Activated T-cell treated with anti-CD3 and anti-CD28 coated beads, Interleukin-2, amount 50 U/mL, for 48 hours (primary cell): ENCODE data around the gene CCL16.
"Not testable (repeated sequence)": the region's sequence is repeated elsewhere in the genome, so short reads cannot be mapped to it uniquely, and the experiment has no call there.

ENCODE experiments used
- DNase-seq, 2 experiments: peaks; one replicate each; pipeline ENCODE4 v3.0.0-alpha.2; 2020

The CCL16 gene

DNA sequence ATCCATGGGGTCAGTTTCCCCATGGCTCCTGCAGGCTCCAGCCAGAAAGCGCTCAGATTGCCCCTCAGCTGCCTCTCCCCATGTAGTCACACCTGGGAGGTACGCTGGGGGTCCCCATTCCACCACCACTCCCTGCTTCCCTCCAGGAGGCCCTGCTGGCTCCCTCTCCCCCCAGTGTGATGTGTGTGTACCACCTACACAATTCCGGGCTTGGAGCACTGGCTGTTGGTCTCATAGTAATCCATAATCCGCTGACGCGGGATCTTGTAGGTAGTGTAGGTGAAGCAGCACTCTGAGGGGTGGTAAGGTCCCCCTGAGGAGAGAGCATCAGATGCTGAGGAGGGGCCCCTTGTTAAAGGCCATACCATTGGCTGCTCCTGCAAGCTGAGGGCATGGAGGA is 2.8 kb upstream of the CCL16 start:
- DNase-seq, result no peak

DNA sequence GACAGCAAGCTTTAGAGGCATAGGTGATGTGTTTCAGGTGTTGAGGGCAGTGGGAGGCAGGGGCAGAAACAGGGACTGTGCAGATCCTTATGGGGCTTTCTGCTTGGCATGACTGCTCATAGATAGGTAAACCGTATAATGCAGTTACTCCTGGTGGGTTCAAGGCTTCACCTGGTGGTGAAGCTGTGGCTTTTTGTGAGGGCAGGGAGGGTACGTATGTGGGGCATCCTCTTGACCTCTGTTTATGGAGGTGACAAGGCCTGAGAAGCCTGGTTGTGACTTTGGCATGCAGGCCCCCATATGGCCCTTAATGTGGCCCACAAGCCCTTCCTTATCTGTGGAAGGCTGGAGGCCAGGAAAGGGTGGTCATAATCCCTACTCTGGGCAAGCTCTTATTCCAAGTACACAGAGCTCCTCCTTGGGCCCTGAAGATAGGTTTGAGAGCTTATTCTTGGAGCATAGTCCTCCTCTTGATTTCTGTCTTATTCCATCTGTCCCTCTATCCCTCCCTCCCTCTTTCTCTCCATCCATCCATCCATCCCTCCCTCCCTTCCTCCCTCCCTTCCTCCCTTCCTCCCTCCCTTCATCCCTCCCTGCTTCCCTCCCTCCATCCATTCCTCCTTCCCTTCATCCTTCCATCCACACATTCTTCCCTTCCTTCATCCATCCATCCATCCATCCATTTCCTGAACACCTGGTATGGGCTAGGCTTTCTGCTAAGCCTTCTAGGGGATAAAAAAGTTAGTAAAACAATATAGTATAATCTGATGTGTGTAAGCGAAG is 1.3 kb upstream of the CCL16 start:
- no peak for DNase-seq

DNA sequence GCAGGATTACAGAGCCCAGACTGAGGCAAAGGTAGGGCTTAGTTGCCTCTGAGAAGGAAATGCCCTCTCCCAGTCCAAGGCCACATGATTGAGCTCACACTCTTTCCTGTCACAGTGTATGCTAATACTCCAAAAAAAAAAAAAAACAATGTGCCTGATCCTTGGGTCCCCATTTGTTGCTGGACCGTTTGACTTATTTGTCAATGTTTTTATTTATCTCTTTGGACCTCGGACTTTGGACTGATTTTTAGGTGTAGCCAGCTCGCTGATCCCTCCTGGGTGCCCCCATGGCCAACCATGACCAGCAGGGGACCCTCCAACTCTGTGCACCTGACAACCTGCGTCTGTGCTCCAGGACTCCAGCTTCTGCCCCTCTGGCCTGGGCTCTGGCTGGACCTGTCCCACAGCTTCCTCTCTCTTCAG is 622 bp upstream of the CCL16 start:
- DNase-seq, result no peak

DNA sequence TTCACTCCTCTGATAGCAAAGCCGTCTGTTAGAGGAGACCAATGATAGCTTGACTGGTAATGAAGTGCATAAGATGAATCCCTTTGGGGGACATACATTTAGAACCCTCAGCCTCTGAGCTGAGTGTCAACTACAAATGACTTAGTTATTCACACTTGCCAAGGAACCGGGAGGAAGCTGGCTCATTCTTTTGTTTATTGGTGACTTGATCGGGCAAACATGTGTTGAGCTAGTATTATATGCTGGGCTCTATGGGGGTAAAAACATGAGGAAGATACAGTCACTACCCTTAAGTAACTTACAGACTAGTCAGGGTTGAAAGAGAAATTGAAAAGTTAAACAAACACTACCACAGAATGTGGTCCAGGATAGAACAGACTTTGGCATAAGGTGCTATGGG is 3.0 kb downstream of the CCL16 start:
- DNase-seq, result no peak

DNA sequence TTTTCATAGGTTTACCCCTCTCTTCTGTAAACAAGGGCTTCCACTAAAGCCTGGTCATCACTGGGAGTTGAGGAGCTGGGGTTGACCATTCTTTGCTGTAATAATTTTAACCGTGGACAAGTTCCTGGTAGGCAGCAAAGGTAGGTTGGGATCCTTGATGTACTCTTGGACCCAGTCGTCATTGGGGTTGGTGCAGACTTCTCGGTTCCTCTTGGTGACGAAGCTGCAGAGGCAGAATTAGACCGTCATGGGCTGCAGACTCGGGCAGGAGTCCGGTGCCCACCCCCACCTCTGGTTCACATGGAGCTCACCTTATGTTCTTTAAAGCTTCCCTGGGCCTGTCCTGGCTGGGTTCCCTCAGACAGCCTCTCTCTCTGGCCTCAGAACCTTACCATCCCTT is 3.8 kb downstream of the CCL16 start:
- DNase-seq, result no peak

DNA sequence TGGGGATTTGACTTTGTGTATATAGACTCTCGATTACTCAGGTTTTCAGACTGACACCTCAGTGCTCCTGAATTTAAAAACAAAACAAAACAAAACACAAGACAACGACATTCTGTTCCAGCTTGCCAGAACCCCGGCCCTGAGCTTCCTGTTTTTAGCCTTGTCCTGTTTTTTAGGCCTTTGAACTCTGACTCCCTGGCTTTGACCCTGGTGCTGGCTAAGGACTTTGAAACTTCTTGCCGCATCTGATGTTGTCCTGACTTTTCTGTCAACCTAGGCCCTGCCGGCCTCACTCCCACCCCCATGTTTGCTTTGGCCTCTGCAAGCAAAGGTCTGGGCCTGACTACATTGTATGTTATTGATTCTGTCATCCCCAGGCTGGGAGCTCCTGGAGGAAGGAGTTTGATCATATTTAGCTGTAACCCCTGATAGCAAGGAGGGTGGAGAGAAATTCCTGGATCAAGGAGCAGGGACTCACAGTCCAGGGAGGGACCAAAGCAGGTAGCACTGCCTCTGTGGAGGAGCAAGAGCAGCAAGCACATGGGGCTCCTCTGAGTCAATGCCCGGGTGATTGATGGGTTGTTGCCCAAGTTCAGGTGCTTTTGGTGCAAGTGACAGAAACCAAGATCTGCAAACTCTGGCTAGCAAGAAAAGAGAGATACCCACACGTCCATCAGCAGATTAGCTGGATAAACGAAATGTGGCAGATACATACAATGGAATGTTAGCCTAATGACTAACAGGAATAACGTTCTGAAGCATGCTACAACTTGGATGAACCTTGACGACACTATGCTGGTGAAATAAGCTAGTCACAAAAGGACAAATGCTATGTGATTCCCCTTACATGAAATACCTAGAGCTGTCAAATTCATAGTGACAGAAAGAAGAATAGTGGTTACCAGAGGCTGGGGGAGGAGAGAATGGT is 7.7 kb downstream of the CCL16 start:
- DNase-seq, result no peak

DNA sequence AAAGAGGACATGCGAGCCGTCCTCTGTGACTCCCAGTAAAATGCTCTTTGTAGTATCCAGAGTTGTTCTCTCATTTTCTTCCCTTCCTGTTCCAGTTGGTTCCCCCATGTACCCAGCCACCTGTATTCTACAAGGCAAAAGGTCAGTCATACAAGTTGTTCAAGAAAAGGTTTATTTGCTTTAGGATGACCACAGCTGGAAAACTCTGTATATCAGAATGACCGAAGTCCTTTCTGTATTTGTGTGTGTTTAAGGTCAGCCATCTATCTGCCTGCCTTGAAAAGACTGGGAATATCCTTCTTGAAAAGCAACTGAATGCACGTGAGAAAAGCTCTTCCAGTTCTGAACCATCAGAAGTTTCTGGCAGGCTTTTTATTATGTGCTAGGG is 8.4 kb downstream of the CCL16 start:
- DNase-seq, result no peak

DNA sequence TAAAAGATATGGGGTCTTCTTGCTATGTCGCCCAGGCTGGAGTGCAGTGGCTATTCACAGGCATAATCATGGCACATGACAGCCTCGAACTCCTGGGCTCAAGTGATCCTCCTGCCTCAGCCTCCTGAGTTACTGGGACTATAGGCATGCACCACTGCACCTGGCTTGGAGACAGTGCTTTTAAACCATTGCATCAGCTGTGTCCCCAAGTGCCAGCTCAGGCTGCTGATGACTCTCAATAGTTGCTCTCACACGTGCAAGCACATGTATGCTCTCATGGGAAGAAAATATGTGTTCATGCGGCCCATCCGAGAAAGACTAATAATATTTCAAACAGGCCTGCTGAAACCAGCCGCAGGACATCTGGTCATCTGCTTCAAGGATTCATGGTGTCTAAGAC is 8.8 kb downstream of the CCL16 start:
- no peak for DNase-seq

DNA sequence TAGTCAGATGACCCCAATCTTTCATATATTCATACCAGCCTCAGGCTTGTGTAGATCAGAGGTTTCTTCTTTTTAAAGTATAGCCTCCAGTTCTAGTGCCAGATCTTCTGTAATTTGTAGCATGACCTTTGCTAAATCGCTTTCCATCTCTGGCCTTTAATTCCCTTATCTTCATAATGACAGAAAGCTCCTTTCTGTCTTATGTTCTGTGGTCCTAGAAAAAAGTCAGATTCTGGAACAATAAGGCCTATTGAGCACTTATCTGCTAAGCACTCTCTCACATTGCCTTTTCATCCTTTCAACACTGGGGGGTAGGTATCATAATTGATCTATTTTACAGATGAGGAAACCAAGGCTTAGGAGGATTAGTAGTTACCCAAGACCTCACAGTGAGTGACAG is 9.2 kb downstream of the CCL16 start:
- DNase-seq, result no peak

DNA sequence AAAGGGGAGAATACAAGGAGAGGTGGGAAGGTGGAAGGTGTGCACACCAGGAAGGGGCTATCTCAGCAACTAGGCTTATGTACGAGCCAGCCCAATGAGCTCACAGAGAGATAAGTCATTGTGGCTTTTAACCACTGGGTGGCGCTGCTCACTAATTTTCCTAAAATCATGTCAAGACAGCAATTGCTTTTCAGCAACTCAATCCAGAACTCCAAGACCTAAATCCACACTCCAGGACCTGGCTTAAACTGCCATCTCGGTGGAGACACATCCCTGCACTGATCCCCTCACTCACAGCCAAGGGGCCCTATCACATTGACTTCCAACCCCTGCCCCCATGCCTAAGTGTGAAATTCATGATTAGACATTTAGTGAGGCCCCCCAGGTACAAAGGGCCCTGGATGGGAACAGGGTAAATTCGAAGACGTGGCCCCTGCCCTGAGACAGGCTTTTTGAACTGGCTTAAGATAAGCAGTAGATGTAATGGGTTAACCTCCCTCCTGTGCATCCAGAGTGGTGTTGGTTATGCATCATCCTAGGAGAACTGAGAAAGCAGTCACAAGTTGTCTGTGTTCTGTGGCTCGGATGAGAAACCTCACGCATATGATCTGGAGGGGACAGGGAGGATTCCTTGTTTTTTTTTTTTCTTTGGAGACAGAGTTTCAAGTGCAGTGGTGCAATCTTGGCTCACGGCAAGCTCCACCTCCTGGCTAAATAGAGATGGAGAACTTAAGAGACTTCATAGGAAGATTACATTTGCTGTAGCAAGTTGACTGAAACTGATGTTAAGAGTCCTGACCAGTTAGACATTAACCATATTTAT is 11.5 kb downstream of the CCL16 start:
- DNase-seq, result peak; percentile 81 to 84

DNA sequence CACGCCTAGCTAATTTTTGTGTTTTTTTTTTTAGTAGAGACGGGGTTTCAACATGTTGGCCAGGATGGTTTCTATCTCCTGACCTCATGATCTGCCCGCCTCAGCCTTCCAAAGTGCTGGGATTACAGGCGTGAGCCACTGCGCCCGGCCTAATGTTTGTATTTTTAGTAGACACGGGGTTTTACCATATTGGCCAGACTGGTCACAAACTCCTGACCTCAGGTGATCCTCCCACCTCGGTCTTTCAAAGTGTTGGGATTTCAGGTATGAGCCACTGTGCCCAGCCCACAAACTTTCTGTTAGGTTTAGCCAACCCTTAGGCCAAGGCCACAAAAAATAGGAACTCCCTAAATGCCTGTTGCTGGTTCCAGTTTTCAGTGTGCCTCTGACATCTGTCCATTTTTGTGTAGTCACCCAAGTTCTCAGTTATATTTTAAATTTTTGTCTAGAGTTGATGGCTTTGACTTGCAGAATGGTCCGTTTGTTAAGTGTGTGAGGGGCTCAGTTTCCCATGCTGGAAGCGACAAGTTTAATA is 12.7 kb downstream of the CCL16 start:
- no peak for DNase-seq

DNA sequence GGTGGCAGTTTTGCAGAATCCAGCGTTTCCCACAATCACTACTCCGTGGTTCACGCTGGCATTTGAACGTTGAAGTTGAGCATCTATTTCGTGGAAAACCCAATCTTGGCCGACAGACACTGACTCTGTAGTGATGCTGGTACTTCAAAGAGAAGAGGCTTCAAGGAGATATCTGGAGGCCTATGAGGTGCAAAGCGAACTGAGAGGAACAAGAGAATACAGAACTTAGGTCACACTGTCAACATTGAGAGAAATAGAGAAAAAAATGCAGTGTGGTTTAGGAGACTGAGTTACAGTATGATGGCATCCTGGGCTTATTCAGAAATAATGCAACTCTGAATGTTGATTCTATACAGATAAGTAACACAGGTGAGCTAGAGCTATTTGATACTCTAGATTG is 16.0 kb downstream of the CCL16 start:
- no peak for DNase-seq

DNA sequence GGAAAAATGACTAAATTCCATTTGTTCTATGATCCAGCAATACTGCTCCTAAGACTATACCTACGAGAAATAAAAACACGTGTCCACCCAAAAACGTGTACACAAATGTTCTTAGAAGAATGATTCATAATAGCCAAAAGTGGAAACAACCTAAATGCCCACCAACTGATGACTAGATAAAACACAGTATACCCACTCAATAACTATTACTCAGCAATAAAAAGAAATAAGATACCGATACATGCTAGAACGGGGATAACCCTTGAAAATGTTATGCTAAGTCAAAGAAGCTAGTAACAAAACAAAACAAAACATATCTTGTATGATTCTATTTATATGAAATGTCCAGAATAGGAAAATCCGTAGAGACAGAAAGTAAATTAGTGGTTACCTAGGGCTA is 17.6 kb downstream of the CCL16 start:
- no peak for DNase-seq

DNA sequence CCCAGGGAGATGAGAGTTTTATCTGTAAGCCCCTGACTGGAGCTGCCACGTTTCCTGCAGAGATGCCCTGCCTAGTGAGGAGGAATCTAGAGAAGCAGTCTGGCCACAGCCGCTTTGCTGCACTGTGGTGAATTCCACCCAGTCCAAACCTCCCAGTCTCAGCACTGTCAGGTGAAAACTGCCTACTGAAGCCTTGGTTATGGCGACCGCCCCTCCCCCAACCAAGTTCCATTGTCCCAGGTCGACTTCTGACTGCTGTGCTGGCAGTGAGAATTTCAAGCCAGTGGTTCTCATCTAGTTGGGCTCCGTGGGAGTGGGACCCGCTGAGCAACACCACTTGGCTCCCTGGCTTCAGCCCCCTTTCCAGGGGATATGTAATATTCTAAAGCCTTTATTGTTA is 27.6 kb downstream of the CCL16 start:
- no peak for DNase-seq

DNA sequence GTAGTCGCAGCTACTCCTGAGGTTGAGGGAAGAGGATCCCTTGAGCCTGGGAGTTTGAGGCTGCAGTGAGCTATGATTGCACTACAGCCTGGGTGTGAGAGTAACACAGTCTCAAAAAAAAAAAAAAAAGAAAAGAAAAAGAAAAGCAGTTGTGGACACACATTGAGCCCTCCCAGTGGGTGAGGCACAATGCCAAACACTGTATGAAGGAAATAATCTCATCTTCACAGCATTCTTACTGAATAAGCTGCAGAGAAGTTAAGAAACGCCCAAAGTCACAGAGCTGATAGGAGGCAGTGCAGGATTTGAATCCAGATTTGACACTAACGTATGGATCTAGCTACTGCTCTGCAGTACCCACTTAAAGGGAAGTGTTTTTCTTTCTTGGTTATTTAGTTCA is 31.9 kb downstream of the CCL16 start:
- DNase-seq, result no peak

DNA sequence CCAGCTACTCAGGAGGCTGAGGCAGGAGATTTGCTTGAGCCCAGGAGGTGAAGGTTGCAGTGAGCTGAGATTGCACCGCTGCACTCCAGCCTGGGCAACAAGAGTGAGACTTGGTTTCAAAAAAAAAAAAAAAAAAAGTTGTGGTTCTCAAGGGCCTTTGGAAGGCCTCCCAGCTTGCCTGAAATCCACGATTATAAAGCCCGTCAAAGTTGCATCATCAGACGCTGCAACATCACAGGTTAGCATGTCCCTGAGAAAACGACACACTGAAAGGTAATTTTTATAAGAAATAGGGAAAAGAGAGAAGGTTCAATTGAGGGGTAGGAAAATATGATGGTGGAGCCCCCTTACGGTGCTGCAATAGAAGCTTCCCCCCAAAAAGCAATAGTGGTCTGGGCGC is 33.2 kb downstream of the CCL16 start:
- DNase-seq, result no peak

DNA sequence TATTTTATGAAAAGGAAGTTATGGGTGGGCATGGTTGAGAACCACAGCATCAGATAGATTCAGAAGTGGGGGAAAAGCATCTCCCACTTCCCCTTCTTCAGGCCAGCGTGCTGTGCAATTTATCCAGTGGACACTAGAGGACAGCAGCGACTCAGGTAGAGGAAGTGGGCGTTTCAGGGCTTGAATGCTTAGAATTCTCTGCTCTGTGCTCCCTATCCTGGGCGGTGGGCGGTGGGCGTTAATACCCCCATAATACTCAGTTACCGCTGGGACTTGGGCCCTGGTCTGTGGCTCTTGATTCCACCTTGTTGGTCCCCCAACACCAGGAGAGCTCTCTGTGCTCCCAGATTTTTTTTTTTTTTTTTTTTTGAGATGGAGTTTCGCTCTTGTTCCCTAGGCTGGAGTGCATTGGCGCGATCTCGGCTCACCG is 34.1 kb downstream of the CCL16 start:
- peak; percentile 68 to 72 for DNase-seq

DNA sequence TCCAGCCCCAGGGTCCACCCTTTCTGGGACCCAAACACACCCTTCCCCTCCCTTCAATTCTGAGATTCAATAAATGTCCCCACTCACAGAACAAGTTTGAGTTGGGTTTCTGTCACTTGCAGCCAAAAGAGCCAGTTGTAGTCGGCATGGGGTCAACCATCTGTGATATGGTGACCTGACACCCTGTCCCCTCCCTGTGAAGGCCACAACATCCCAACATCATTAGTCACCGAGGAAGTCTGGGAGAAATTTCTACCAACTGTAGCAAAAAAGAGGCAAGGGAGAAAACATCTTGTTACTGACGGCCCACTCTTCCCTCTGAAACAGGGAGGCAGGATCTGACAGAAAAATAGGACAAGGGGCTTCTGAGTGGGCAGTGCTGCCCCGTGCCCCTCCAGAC is 37.1 kb downstream of the CCL16 start:
- no peak for DNase-seq

DNA sequence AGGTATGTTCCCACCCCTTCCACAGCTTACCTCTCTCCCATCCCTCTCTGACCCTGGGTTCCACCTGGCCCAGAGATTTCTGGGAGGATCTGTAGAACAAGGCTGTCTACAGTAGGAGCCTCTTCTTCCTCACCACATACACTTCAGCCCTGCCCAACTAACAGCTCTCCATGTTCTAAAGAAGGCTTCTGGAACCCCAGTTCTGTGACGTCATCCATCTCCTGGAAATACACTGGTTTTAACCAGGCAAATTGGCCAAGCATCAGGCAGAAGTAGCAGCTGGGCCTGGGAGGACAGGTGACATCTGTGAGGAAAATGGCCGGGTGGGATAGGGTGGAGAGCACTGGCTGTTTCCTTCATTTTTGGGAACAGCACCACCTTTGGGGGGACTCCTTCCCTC is 37.8 kb downstream of the CCL16 start, which contains the start of gene LYZL6:
TSS of gene LYZL6 (minus strand) at position 177 of the 400 bp plus-strand sequence. CDS start 4,357 bp downstream, outside the sequence.
- DNase-seq, result no peak

DNA sequence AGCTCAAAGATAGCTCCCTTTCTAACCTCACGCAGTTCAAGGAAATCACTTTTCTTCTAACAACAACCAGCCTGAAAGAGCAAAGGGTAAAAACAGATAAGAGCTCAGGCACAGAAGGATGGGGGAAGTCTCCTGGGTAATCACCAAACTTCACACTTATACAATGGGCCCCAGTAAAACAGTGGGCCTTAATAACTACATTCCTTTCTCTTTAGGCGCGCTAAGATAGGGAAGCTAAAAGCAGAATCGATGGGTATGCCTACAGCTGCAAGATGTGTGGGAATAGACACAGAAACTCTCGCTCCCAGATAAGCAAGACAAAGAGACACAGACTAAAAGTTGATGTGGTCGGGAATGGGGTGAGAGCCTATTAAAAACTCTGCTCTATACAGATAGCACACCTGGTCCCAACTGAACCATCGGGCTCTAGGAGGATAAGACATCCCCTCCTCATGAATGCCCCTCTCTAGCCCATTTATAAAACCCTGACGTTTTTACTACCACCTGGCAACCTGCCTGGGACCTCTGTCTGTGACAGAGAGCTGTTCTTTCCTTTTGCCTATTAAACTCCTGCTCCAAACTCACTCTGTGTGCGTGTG is 38.6 kb downstream of the CCL16 start:
- DNase-seq, result no peak

DNA sequence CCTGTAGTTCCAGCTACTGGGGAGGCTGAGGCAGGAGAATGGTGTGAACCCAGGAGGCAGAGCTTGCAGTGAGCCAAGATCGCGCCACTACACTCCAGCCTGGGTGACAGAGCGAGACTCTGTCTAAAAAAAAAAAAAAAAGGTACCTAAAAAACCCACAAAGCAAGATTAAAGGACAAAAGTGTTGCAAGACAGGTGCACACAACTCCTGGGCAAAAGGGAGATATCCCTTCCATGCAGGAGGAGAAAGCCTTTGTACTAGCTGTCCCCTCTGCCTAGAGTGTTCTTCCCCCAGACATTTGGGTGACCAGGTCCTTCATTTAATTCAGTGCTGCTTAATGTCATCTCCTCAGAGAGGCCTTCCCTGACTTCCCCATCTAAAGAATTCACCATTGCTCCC is 42.8 kb downstream of the CCL16 start:
- not testable (repeated sequence) for DNase-seq

DNA sequence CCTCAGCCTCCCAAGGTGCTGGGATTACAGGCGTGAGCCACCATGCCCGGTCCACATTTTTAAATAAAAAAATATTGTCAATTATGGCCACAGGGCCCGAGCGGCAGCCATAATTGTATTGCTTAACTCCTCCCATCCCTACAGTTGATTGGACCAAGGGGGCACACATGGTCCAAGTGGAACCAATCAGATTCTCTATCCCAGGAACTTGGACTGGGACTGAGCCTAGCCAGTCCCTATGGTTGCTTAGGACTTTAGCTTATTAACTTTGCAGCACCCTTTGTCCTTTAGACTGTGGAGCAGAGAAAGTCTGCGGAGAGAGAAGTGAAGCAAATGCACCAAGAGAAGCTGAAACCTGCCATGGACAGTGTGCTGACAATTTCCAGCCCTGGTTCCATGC is 45.2 kb downstream of the CCL16 start:
- DNase-seq, result no peak
